Peyer's patch (tissue), 4 donors: Measurements from ENCODE around the gene CST3. TPM values are rescaled to one million over a fixed set of nuclear protein-coding genes. Genes with fewer than 3 reads are reported as not detected.
A peak's percentile ranks its signal among the peaks of the same experiment; 100 is the strongest.
"Not testable (repeated sequence)": the region's sequence is repeated elsewhere in the genome, so short reads cannot be mapped to it uniquely, and the experiment has no call there.

ENCODE experiments used
- DNase-seq, 3 donors: peaks; one replicate each; pipeline ENCODE4 v3.0.0-alpha.2; 2017 to 2019
- H3K27ac ChIP-seq, 4 donors: fragments of 200-600 bp; sonication (generic); one replicate each; pipeline ENCODE4 v1.5.1; 2016 to 2019
- H3K27me3 ChIP-seq, 2 donors: fragments of 200-600 bp; sonication (generic); one replicate each; pipeline ENCODE4 v1.5.1; 2019
- H3K36me3 ChIP-seq, 3 donors: fragments of 200-600 bp; sonication (generic); one replicate each; pipeline ENCODE4 v1.5.1; 2016 to 2019
- H3K4me1 ChIP-seq, 4 donors: fragments of 200-600 bp; sonication (generic); one replicate each; pipeline ENCODE4 v1.5.1; 2016 to 2019
- H3K4me3 ChIP-seq, 4 donors: fragments of 200-600 bp; sonication (generic); 1 replicate in 3 of 4; 2 replicates in 1 of 4; pipeline ENCODE4 v1.5.1; 2016 to 2019; ENCODE audit warnings: mild to moderate bottlenecking in 1 of 4
- H3K9me3 ChIP-seq, 4 donors: fragments of 200-600 bp; sonication (generic); one replicate each; pipeline ENCODE4 v1.5.1; 2016 to 2019; ENCODE audit warnings: mild to moderate bottlenecking in 1 of 4
- CTCF ChIP-seq, 6 experiments: fragments of 450-650 bp in 4 of 6; fragments of 200-600 bp in 2 of 6; sonication (generic) in 1 of 6; IDR thresholded peaks; one replicate each; pipeline ENCODE4 v1.5.1; 2017 to 2019; ENCODE audit warnings: antibody characterized with exemption in 6 of 6, mild to moderate bottlenecking in 3 of 6, moderate library complexity in 1 of 6
- POLR2A ChIP-seq, 2 donors: fragments of 450-650 bp; IDR thresholded peaks; one replicate each; pipeline ENCODE4 v1.5.1; 2017; ENCODE audit warnings: antibody characterized with exemption in 2 of 2, mild to moderate bottlenecking in 2 of 2, moderate library complexity in 2 of 2
- total RNA-seq, 4 donors: library from RNA; depleted of rRNA; stranded (reverse); fragments of >200 nt; gene quantifications; one replicate each; pipeline ENCODE4 v1.1.0, GENCODE V29; 2016

The CST3 gene
- 1,000 to 10,000 TPM in 2 of 4 donors, 100 to 1,000 TPM in 2; 221 to 1,587 (median 1,027) TPM for total RNA-seq

- Histone ChIP-seq H3K36me3 (peaks cover 0 to 20% (median 0%) of the 10 kb centered on the region in 3 donors), H3K4me3 (peak within 1 kb of the TSS; percentile 42 to 99 (median 80)), H3K27me3 (no peaks in the 10 kb centered on the region), H3K27ac (peak within 1 kb of the TSS; percentile 76 to 99 (median 96)), H3K4me1 (peaks cover 0 to 40% (median 0%) of the 10 kb centered on the region in 4 donors), H3K9me3 (no peaks in the 10 kb centered on the region)
- TF ChIP-seq CTCF (IDR thresholded peaks at IDR 0.05) (peak in 1 of 6 experiments; percentile 14), POLR2A (IDR thresholded peaks at IDR 0.05) (peak; percentile 91 to 92)
- peak; percentile 41 to 94 (median 92) for DNase-seq
Measured at GRCh38 chr20:23637282-23638221, at the start of gene CST3. Gene CST3 (minus strand): TSS chr20:23637955. CDS start chr20:23637862, 93 bp downstream.

GRCh38 chr20:23686046-23686750 is 48.4 kb upstream of the CST3 start:
- Histone ChIP-seq H3K27me3 (no peaks in the 10 kb centered on the region), H3K36me3 (no peaks in the 10 kb centered on the region), H3K27ac (no peak overlapping the region), H3K4me3 (no peak overlapping the region), H3K9me3 (no peaks in the 10 kb centered on the region), H3K4me1 (no peaks in the 10 kb centered on the region)
- DNase-seq, result no peak
- TF ChIP-seq POLR2A (IDR thresholded peaks at IDR 0.05) (no peak), CTCF (IDR thresholded peaks at IDR 0.05) (no peak)

- not testable (repeated sequence) for H3K9me3 ChIP-seq, H3K27ac ChIP-seq, H3K4me3 ChIP-seq, DNase-seq, H3K4me1 ChIP-seq, H3K27me3 ChIP-seq, H3K36me3 ChIP-seq
Measured at GRCh38 chr20:23685529-23685896, 47.8 kb upstream of the CST3 start.

- H3K4me1 ChIP-seq, result no peaks in the 10 kb centered on the region
- H3K4me3 ChIP-seq, result no peak overlapping the region
- no peaks in the 10 kb centered on the region for H3K9me3 ChIP-seq
- no peak for DNase-seq
- no peak overlapping the region for H3K27ac ChIP-seq
- H3K27me3 ChIP-seq, result no peaks in the 10 kb centered on the region
- H3K36me3 ChIP-seq, result no peaks in the 10 kb centered on the region
- TF ChIP-seq CTCF (IDR thresholded peaks at IDR 0.05) (no peak), POLR2A (IDR thresholded peaks at IDR 0.05) (no peak)
Measured at GRCh38 chr20:23684261-23684660, 46.5 kb upstream of the CST3 start.

GRCh38 chr20:23683807-23684206 is 46.1 kb upstream of the CST3 start:
- TF ChIP-seq CTCF (IDR thresholded peaks at IDR 0.05), result no peak
- TF ChIP-seq POLR2A (IDR thresholded peaks at IDR 0.05), result no peak
- Histone ChIP-seq H3K4me1 (no peaks in the 10 kb centered on the region), H3K9me3 (no peaks in the 10 kb centered on the region), H3K4me3 (no peak overlapping the region), H3K27me3 (no peaks in the 10 kb centered on the region), H3K36me3 (no peaks in the 10 kb centered on the region), H3K27ac (no peak overlapping the region)
- DNase-seq, result no peak

GRCh38 chr20:23683281-23683680 is 45.5 kb upstream of the CST3 start:
- Histone ChIP-seq H3K27me3 (no peaks in the 10 kb centered on the region), H3K9me3 (no peaks in the 10 kb centered on the region), H3K27ac (no peak overlapping the region), H3K4me1 (no peaks in the 10 kb centered on the region), H3K4me3 (no peak overlapping the region), H3K36me3 (no peaks in the 10 kb centered on the region)
- DNase-seq, result no peak
- TF ChIP-seq POLR2A (IDR thresholded peaks at IDR 0.05), result no peak
- TF ChIP-seq CTCF (IDR thresholded peaks at IDR 0.05), result no peak
